Spinal cord (tissue), 10 donors: ENCODE data around the gene SYMPK. TPM values are rescaled to one million over a fixed set of nuclear protein-coding genes. Genes with fewer than 3 reads are reported as not detected.

ENCODE experiments used
- DNase-seq, 6 donors: peaks; one replicate each; pipeline versions ENCODE4 v3.0.0 to v3.0.0-alpha.2; 2013 to 2015; ENCODE audit warnings: low spot score in 6 of 6, low read depth in 4 of 6
- H3K27ac ChIP-seq: one replicate; pipeline ENCODE4 v1.5.1; 2013; ENCODE audit warnings: low read depth, low read length, control low read depth
- H3K27me3 ChIP-seq: one replicate; pipeline ENCODE4 v1.6.1; 2013; ENCODE audit warnings: low read length; ENCODE audit not compliant: control insufficient read depth, insufficient read depth
- H3K36me3 ChIP-seq: one replicate; pipeline ENCODE4 v1.6.1; 2013; ENCODE audit warnings: low read length; ENCODE audit not compliant: control insufficient read depth, insufficient read depth
- H3K4me1 ChIP-seq: one replicate; pipeline ENCODE4 v1.6.1; 2013; ENCODE audit warnings: low read length; ENCODE audit not compliant: control insufficient read depth, insufficient read depth
- H3K4me3 ChIP-seq: one replicate; pipeline ENCODE4 v1.5.1; 2013; ENCODE audit warnings: low read depth, low read length, control low read depth
- H3K9me3 ChIP-seq: one replicate; pipeline ENCODE4 v1.6.1; 2013; ENCODE audit warnings: low read length; ENCODE audit not compliant: control insufficient read depth, insufficient read depth
- WGBS: methylation state at CpG from one replicate; pipeline ENCODE4 v1.1.5; 2013; ENCODE audit warnings: missing lambda C conversion rate; ENCODE audit not compliant: insufficient coverage; 5-methylcytosine and 5-hydroxymethylcytosine counted together
- polyA plus RNA-seq, 2 donors: library from polyadenylated mRNA; unstranded; fragments of 120-200 nt; gene quantifications; one replicate each; pipeline ENCODE4 v1.2.1, GENCODE V29; 2013; ENCODE audit not compliant: insufficient read length in 2 of 2
- total RNA-seq, 2 donors: library from RNA; depleted of rRNA in 1 of 2; stranded (reverse); fragments of 120-200 nt in 1 of 2; fragments of >200 nt in 1 of 2; gene quantifications; one replicate each; pipeline versions ENCODE4 v1.2.3 to v1.2.4, GENCODE V29; 2013 to 2014
- donor health status: healthy.

Gene SYMPK
- total and polyA plus RNA-seq, 4 donors = 23.2 to 63.9 (median 45.5) TPM

DNA sequence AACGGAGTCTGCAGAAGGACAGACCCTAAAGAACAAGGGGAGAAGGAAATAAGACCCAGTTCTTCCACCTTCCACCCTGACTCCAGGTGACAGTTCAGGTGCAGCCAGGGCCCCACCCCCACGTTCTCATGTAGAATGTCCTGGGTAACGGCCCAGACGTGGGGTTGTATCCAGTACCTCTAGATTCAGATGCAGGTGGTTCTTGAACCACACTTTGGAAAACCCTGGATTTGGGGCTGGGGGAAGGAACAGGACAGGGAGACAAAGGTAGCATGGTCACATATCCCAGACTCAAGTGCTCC, 82.8 kb downstream of the SYMPK start:
- peaks cover 54% of the 10 kb centered on the region for H3K4me1 ChIP-seq
- H3K9me3 ChIP-seq = no peaks in the 10 kb centered on the region
- no peak overlapping the region for H3K4me3 ChIP-seq
- no peaks in the 10 kb centered on the region for H3K27me3 ChIP-seq
- 74% methylated on average over 3 of the region's 4 CpGs for WGBS
- DNase-seq = no peak
- H3K36me3 ChIP-seq = peaks cover 84% of the 10 kb centered on the region
- no peak overlapping the region for H3K27ac ChIP-seq

DNA sequence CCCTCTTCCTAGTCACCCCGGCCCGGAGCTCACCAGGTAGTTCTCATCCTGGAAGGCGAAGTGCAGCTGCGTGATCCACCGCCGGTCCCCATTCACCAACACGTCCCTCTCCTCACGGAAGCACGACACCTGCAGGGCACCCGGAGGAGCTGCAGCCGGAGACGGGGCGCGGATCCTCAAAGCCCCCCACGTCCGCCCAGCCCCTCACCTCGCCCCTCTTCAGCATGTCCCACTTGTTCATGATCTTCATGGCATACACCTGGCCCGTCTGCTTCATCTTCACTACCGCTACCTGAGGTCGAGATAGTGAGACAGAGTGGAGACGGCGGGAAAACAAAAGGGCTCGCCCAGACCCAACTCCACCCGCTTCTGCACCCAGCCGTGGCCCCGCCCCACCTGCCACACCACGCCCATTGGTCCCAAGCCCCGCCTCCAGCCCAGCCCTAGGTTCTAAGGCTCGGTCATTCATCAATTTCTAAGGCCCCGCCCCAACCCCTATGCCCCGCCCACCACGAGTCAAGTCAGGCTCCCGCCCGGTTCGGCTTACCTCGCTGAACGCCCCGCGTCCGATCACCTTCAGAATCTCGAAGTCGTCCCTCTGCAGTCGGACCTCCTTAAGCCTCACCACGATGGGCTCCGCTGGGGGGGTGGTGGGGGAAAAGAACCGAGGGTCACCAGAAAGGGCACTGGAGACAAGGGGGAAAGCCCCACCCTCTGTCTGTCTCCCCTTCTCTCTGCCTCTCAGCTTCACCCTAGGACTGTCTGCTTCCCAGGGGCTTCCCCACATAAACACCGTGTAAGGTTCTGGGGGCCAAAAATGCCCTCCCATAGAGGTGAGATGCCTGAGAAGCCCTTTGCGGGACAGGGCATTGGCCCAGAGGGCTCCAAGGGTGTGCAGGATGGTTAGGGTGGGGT, 83.5 kb downstream of the SYMPK start:
- DNase-seq = peak in 2 of 6 donors; percentile 77 to 85
- Histone ChIP-seq H3K36me3 (peaks cover 83% of the 10 kb centered on the region), H3K4me1 (peaks cover 49% of the 10 kb centered on the region), H3K4me3 (peak overlapping the region; percentile 16), H3K9me3 (no peaks in the 10 kb centered on the region), H3K27ac (no peak overlapping the region), H3K27me3 (no peaks in the 10 kb centered on the region)
- WGBS = 17% methylated on average over 30 of the region's 48 CpGs

DNA sequence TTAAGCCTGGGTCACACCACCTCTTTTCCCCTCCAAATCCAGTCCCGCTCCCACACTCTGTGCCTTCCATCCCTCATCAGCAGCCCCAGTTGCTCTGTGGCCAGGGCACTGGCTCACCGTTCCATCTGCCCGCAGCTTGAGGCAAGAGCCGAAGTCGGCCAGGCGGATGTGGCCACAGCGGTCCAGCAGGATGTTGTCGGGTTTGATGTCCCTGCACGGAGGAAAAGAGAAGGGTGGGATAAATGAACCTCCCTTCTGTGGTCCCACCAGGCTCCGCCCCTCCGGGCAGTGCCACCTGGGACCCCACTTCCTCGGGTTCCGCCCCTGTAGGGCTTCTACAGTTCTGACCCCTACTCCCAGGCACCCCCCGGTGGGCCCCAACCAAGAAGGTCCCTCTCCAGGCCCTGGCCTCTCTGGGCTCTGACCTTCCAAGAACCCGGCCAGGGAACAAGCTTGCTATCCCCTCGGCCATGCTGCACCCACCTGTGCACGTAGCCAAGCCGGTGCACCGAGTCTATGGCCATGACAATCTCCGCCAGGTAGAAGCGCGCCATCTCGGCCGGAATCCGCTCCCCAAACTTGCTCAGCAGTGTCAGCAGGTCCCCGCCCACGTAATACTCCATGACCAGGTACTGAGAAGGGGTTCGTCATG, 84.8 kb downstream of the SYMPK start:
- H3K27ac ChIP-seq = no peak overlapping the region
- no peaks in the 10 kb centered on the region for H3K27me3 ChIP-seq
- no peaks in the 10 kb centered on the region for H3K9me3 ChIP-seq
- no peak for DNase-seq
- H3K4me3 ChIP-seq = no peak overlapping the region
- peaks cover 80% of the 10 kb centered on the region for H3K36me3 ChIP-seq
- H3K4me1 ChIP-seq = peaks cover 42% of the 10 kb centered on the region
- WGBS = 97% methylated on average over 25 of the region's 28 CpGs

DNA sequence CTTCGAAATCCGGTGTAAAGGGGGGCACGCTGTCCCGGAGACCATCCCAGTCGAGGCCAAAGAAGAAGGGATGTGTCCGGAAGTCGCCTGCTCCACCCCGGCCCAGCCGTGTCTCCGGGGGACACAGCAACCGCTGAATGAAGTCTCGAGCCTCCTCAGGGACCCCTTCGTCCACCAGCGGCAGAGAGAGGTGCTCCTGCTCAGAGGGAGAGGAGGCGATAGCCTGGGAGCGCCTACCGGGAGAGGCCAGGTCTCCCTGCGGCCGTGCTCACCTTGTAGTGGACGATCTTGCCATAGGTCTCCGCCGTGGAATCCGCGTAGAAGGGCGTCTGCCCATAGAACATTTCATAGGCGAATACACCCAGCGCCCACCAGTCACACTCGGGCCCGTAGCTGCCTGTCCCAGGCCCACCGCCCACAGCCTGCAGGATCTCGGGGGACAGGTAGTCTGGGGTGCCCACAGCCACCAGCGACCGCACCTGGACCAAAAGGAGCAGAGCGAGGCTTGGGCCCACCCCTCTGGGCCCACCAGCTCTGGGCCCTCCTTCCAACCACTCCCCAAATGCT, 85.5 kb downstream of the SYMPK start:
- WGBS = 96% methylated on average over 34 of the region's 34 CpGs
- Histone ChIP-seq H3K4me1 (peaks cover 37% of the 10 kb centered on the region), H3K36me3 (peaks cover 82% of the 10 kb centered on the region), H3K27ac (no peak overlapping the region), H3K4me3 (no peak overlapping the region), H3K27me3 (no peaks in the 10 kb centered on the region), H3K9me3 (no peaks in the 10 kb centered on the region)
- DNase-seq = no peak

DNA sequence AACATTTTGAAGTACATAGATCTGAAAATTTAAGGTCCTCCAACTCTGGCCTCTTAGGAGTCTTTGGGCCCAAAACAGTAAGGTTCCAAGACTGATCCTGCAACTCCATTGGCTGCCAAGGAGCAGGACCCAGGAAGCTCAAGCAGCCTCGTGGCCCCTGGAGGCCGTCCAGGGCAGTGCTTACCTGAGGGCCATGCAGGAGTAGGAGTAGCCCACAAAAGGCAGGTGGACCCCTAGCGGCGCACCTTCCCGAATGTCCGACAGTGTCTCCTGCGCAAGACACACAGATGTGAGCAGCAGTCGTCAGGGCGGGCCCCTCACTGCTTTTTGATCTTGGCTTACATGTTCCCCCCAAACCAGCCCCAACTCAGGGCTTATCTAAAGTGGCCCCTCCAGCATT, 88.2 kb downstream of the SYMPK start:
- Histone ChIP-seq H3K27ac (no peak overlapping the region), H3K36me3 (peaks cover 76% of the 10 kb centered on the region), H3K27me3 (no peaks in the 10 kb centered on the region), H3K4me1 (peaks cover 29% of the 10 kb centered on the region), H3K4me3 (no peak overlapping the region), H3K9me3 (no peaks in the 10 kb centered on the region)
- 83% methylated on average over 8 of the region's 9 CpGs for WGBS
- DNase-seq = no peak

DNA sequence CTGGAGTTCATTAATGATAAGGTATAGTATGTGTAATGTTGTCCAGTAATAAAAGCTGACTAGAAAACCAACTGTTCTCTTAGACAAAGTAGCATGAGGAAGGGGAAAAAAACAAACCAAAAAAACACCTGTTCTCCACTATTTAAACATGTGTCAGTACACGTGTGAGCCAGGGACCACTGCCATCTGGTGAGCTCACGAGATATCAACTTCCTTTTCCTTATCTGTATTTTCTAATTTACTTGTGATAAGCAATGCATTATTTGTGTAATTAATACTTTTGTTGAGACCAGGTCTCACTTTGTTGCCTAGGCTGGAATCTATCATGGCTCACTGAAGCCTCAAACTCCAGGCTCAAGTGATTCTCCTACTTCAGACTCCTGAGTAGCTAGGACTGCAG, 89.6 kb downstream of the SYMPK start:
- WGBS = no CpG with 5 or more reads among the region's 2 CpGs
- DNase-seq = no peak
- no peaks in the 10 kb centered on the region for H3K9me3 ChIP-seq
- no peak overlapping the region for H3K4me3 ChIP-seq
- peaks cover 64% of the 10 kb centered on the region for H3K36me3 ChIP-seq
- no peak overlapping the region for H3K27ac ChIP-seq
- peaks cover 28% of the 10 kb centered on the region for H3K4me1 ChIP-seq
- H3K27me3 ChIP-seq = peaks cover 2% of the 10 kb centered on the region

DNA sequence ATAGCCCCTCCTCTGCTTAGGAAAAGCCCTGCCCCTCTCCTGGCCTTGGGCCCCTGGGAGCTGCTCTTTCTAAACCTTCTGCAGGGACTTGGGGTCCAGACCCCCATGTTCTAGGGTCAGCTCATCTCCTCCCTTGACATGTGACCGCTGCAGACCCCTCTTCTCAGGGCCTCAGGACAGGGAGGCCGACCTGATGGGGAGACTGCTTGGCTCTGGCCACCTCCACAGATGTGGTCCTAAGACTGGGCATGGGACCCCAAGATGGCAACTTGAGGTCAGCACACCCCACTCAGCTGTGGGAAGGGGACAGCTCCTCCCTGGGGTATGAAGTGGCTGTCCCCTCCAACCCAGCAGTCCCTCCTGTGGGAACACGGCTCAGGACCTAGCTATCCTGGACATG, 90.0 kb downstream of the SYMPK start:
- no peak for DNase-seq
- no peak overlapping the region for H3K4me3 ChIP-seq
- 78% methylated on average over 1 of the region's 3 CpGs for WGBS
- no peaks in the 10 kb centered on the region for H3K9me3 ChIP-seq
- H3K27me3 ChIP-seq = peaks cover 4% of the 10 kb centered on the region
- H3K27ac ChIP-seq = no peak overlapping the region
- peaks cover 30% of the 10 kb centered on the region for H3K4me1 ChIP-seq
- H3K36me3 ChIP-seq = peaks cover 59% of the 10 kb centered on the region

DNA sequence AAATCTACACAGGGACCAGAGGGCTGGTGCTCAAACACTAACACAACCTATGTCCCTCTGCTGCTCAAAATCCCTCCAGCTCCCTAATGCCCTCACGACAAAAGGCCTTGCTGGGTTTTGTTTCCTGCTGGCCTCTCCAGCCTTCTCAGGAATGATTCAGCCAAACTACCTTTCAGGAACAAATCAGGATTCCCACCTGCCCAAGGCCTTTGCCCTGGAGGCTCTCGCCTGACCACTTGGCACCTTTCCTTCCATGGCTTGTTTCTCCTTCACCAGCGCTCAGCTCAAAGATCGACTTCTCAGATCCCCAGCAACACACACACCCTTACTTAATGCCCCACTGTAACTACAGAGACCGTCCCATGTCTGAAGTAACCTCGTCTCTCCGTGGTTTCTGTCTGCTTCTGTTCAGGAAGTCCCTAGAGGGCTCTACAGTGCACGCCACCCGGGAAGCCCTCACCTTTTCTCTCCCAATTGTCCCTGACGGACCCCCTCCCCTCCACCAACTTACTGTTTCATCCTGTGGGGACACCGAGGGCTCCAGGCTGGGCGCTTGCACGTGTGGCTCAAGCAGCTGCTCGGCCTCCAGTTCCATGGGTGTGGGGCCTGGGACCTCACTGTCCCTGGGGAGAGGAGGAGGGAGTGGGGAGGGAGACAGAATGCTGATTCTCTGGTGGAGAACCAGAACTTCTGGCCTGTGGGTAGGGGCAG, 90.7 kb downstream of the SYMPK start:
- WGBS = 81% methylated on average over 14 of the region's 14 CpGs
- peak in 1 of 6 donors; percentile 2 for DNase-seq
- H3K27ac ChIP-seq = no peak overlapping the region

DNA sequence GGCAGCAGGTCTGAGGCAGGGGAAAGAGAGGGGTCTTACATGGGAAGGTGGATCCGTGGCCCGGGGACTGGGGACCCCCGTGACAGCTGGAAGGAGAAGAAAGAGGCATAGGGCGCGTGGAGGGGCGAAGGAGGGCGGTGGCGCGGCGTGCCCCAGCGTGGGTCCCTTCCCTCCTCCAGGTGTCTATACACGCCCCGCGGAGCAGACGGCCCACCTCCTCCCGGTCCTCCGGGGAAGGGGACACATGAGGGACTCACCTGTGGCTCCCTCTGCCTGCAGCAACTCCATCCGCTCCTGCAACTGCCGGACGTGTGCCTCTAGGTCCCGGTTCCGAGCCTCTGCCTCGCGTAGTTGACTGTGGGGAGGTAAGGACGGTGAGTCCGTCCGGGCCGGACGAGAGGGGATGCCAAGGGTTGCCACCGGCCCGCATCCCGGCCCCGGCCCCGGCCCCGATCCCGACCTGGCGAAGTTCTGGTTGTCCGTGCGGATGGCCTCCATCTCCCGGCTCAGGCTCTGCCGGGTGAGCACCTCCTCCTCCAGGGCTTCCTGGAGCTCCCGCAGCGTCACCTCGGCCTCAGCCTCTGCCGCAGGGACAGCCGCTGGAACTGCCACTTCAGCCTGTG, 91.5 kb downstream of the SYMPK start:
- Histone ChIP-seq H3K4me3 (no peak overlapping the region), H3K4me1 (peaks cover 44% of the 10 kb centered on the region), H3K36me3 (peaks cover 49% of the 10 kb centered on the region), H3K9me3 (no peaks in the 10 kb centered on the region), H3K27ac (peak overlapping the region; percentile 86), H3K27me3 (peaks cover 19% of the 10 kb centered on the region)
- DNase-seq = no peak
- 83% methylated on average over 41 of the region's 46 CpGs for WGBS

More for the DNA sequence above, 90.7 kb downstream of the SYMPK start:
- Histone ChIP-seq H3K4me3 (no peak overlapping the region), H3K27me3 (peaks cover 11% of the 10 kb centered on the region), H3K9me3 (no peaks in the 10 kb centered on the region), H3K4me1 (peaks cover 36% of the 10 kb centered on the region), H3K36me3 (peaks cover 53% of the 10 kb centered on the region)
